ENCODE measurements around the gene CHST8.

The CHST8 gene

DNA sequence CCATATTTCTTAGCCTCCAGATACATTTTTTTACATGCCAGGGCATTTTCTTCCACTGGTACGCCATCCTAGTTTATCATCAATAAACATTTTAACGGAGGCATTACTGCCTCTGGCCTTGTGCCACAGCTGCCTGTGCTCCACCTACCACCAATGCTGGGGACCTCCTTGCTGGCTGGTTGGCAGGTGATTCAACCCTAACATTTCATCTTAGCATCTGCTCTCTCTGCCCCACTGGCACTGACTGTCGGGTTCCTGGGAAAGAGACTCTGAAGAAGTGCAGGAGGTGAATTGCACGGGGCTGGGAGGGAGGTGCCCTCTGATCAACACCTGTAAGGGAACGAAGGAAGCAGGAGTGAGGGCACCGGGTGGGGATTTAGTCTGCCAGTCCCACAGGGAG, 123.5 kb downstream of the CHST8 start:
- Histone ChIP-seq H3K36me3 (ENCODE audit: control insufficient read depth, low read depth, low read length) (no peaks in the 10 kb centered on the region), H3K9me3 (ENCODE audit: control insufficient read depth, low read depth, low read length) (no peaks in the 10 kb centered on the region), H3K4me3 (ENCODE audit: low read length) (no peak overlapping the region), H3K27ac (ENCODE audit: low read length) (no peak overlapping the region), H3K4me1 (ENCODE audit: control insufficient read depth, low read depth, low read length) (no peaks in the 10 kb centered on the region), H3K9ac (ENCODE audit: low read length) (no peak overlapping the region), H3K27me3 (ENCODE audit: control insufficient read depth, insufficient read depth, low read length) (no peaks in the 10 kb centered on the region)

- H3K4me1 ChIP-seq (ENCODE audit: control insufficient read depth, low read depth, low read length), result no peaks in the 10 kb centered on the region
- H3K36me3 ChIP-seq (ENCODE audit: control insufficient read depth, low read depth, low read length), result no peaks in the 10 kb centered on the region
- no peak overlapping the region for H3K9ac ChIP-seq (ENCODE audit: low read length)
- no peaks in the 10 kb centered on the region for H3K9me3 ChIP-seq (ENCODE audit: control insufficient read depth, low read depth, low read length)
- H3K27ac ChIP-seq (ENCODE audit: low read length), result no peak overlapping the region
- H3K4me3 ChIP-seq (ENCODE audit: low read length), result no peak overlapping the region
- H3K27me3 ChIP-seq (ENCODE audit: control insufficient read depth, insufficient read depth, low read length), result no peaks in the 10 kb centered on the region
Measured at GRCh38 chr19:33746159-33746558, 124.4 kb downstream of the CHST8 start.

GRCh38 chr19:33747273-33747672, 125.5 kb downstream of the CHST8 start:
- Histone ChIP-seq H3K4me1 (ENCODE audit: control insufficient read depth, low read depth, low read length) (no peaks in the 10 kb centered on the region), H3K36me3 (ENCODE audit: control insufficient read depth, low read depth, low read length) (no peaks in the 10 kb centered on the region), H3K9ac (ENCODE audit: low read length) (no peak overlapping the region), H3K4me3 (ENCODE audit: low read length) (no peak overlapping the region), H3K27me3 (ENCODE audit: control insufficient read depth, insufficient read depth, low read length) (no peaks in the 10 kb centered on the region), H3K27ac (ENCODE audit: low read length) (no peak overlapping the region), H3K9me3 (ENCODE audit: control insufficient read depth, low read depth, low read length) (no peaks in the 10 kb centered on the region)

DNA sequence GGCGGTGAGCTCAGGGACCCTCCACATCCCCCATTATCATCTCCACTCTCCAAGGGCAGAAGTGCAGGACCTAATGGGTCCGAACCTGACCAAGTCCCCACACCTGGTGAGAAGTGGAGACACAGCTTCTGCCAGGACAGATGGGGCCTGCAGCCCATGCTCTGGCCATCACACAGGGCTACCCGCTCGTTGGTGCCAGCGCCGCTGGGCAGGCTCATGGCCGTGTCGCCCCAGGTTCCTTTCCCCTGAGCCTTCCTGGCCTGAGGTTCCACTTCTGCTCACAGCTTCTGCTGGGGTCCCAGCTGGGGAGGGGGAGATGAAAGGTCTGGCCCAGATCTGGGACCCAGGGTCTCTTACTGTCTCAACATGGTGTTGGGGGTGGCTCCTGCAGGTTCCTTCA, 126.5 kb downstream of the CHST8 start:
- Histone ChIP-seq H3K9ac (ENCODE audit: low read length) (no peak overlapping the region), H3K9me3 (ENCODE audit: control insufficient read depth, low read depth, low read length) (no peaks in the 10 kb centered on the region), H3K27me3 (ENCODE audit: control insufficient read depth, insufficient read depth, low read length) (no peaks in the 10 kb centered on the region), H3K36me3 (ENCODE audit: control insufficient read depth, low read depth, low read length) (no peaks in the 10 kb centered on the region), H3K4me1 (ENCODE audit: control insufficient read depth, low read depth, low read length) (no peaks in the 10 kb centered on the region), H3K4me3 (ENCODE audit: low read length) (no peak overlapping the region), H3K27ac (ENCODE audit: low read length) (no peak overlapping the region)

DNA sequence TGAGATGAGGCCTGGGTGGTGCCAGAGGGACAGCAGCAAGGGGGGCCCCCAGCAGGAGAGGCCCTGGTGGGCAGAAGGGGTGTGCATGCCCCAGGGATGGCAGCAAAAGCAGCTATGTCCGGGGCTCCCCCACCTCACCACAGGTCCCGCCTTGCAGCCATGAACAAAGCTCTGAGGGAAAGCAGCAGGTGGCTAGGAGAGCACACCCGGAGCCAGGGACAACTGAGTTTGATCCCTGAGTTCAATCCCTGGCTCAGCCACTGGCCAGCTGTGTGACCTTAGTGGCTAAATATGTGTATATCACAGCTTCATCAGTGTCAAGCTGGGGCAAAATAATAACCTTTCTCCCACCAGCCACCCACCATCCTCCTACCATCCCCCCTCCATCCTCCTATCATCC, 127.3 kb downstream of the CHST8 start:
- no peaks in the 10 kb centered on the region for H3K9me3 ChIP-seq (ENCODE audit: control insufficient read depth, low read depth, low read length)
- H3K27me3 ChIP-seq (ENCODE audit: control insufficient read depth, insufficient read depth, low read length), result no peaks in the 10 kb centered on the region
- no peak overlapping the region for H3K4me3 ChIP-seq (ENCODE audit: low read length)
- no peaks in the 10 kb centered on the region for H3K36me3 ChIP-seq (ENCODE audit: control insufficient read depth, low read depth, low read length)
- no peak overlapping the region for H3K9ac ChIP-seq (ENCODE audit: low read length)
- H3K4me1 ChIP-seq (ENCODE audit: control insufficient read depth, low read depth, low read length), result no peaks in the 10 kb centered on the region
- no peak overlapping the region for H3K27ac ChIP-seq (ENCODE audit: low read length)

GRCh38 chr19:33749619-33750175, 127.9 kb downstream of the CHST8 start:
- H3K4me3 ChIP-seq (ENCODE audit: low read length), result no peak overlapping the region
- no peak overlapping the region for H3K27ac ChIP-seq (ENCODE audit: low read length)
- no peak overlapping the region for H3K9ac ChIP-seq (ENCODE audit: low read length)
- no peaks in the 10 kb centered on the region for H3K9me3 ChIP-seq (ENCODE audit: control insufficient read depth, low read depth, low read length)
- no peaks in the 10 kb centered on the region for H3K36me3 ChIP-seq (ENCODE audit: control insufficient read depth, low read depth, low read length)
- no peaks in the 10 kb centered on the region for H3K4me1 ChIP-seq (ENCODE audit: control insufficient read depth, low read depth, low read length)
- H3K27me3 ChIP-seq (ENCODE audit: control insufficient read depth, insufficient read depth, low read length), result no peaks in the 10 kb centered on the region

GRCh38 chr19:33750587-33751435, 129.1 kb downstream of the CHST8 start:
- Histone ChIP-seq H3K4me3 (ENCODE audit: low read length) (no peak overlapping the region), H3K27ac (ENCODE audit: low read length) (no peak overlapping the region), H3K36me3 (ENCODE audit: control insufficient read depth, low read depth, low read length) (no peaks in the 10 kb centered on the region), H3K9ac (ENCODE audit: low read length) (no peak overlapping the region), H3K4me1 (ENCODE audit: control insufficient read depth, low read depth, low read length) (no peaks in the 10 kb centered on the region), H3K9me3 (ENCODE audit: control insufficient read depth, low read depth, low read length) (no peaks in the 10 kb centered on the region), H3K27me3 (ENCODE audit: control insufficient read depth, insufficient read depth, low read length) (no peaks in the 10 kb centered on the region)

DNA sequence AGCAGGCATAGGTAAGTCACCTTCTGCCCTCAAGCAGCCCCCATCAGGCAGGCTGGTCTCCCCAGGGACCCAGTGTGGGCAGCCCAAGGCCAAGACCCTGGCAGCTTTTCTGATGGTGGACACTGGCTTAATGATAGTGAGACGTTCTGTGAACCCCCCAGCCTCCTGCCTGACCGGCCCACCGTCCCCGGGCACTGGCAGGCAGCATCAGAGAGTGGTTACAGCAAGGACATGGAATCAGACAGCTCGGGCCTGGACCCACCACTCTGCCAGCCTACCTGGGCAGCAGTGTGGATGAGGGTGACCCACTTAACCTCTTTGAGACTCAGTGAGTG, 129.7 kb downstream of the CHST8 start:
- Histone ChIP-seq H3K36me3 (ENCODE audit: control insufficient read depth, low read depth, low read length) (no peaks in the 10 kb centered on the region), H3K27ac (ENCODE audit: low read length) (no peak overlapping the region), H3K27me3 (ENCODE audit: control insufficient read depth, insufficient read depth, low read length) (no peaks in the 10 kb centered on the region), H3K9ac (ENCODE audit: low read length) (no peak overlapping the region), H3K4me3 (ENCODE audit: low read length) (no peak overlapping the region), H3K9me3 (ENCODE audit: control insufficient read depth, low read depth, low read length) (no peaks in the 10 kb centered on the region), H3K4me1 (ENCODE audit: control insufficient read depth, low read depth, low read length) (no peaks in the 10 kb centered on the region)

GRCh38 chr19:33752018-33752800, 130.5 kb downstream of the CHST8 start:
- H3K27ac ChIP-seq (ENCODE audit: low read length), result no peak overlapping the region
- no peak overlapping the region for H3K9ac ChIP-seq (ENCODE audit: low read length)
- H3K27me3 ChIP-seq (ENCODE audit: control insufficient read depth, insufficient read depth, low read length), result no peaks in the 10 kb centered on the region
- H3K4me3 ChIP-seq (ENCODE audit: low read length), result no peak overlapping the region
- no peaks in the 10 kb centered on the region for H3K36me3 ChIP-seq (ENCODE audit: control insufficient read depth, low read depth, low read length)
- no peaks in the 10 kb centered on the region for H3K4me1 ChIP-seq (ENCODE audit: control insufficient read depth, low read depth, low read length)
- H3K9me3 ChIP-seq (ENCODE audit: control insufficient read depth, low read depth, low read length), result no peaks in the 10 kb centered on the region

GRCh38 chr19:33752945-33753344, 131.2 kb downstream of the CHST8 start:
- H3K4me3 ChIP-seq (ENCODE audit: low read length), result no peak overlapping the region
- no peaks in the 10 kb centered on the region for H3K9me3 ChIP-seq (ENCODE audit: control insufficient read depth, low read depth, low read length)
- H3K36me3 ChIP-seq (ENCODE audit: control insufficient read depth, low read depth, low read length), result no peaks in the 10 kb centered on the region
- no peaks in the 10 kb centered on the region for H3K4me1 ChIP-seq (ENCODE audit: control insufficient read depth, low read depth, low read length)
- no peaks in the 10 kb centered on the region for H3K27me3 ChIP-seq (ENCODE audit: control insufficient read depth, insufficient read depth, low read length)
- no peak overlapping the region for H3K27ac ChIP-seq (ENCODE audit: low read length)
- H3K9ac ChIP-seq (ENCODE audit: low read length), result no peak overlapping the region

DNA sequence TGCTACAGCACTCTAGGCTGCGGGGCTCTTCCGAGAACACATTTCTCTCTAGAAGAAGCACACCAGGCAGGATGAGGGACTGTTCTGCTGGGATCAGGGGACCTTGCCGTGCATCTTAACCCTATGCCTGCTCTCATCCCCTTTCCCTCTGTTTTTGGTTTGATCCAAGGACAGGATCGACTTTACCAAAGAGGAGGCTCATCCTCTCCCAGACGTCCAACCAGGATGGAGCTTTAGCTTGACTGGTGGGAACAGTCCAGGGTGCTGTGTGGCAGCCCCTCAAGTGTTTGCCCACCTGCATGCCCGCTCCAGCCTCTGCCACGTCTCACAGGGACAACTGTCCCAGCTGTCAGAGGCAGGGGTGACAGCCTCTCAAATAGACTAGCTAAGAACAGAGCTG, 132.6 kb downstream of the CHST8 start:
- H3K36me3 ChIP-seq (ENCODE audit: control insufficient read depth, low read depth, low read length), result no peaks in the 10 kb centered on the region
- no peak overlapping the region for H3K9ac ChIP-seq (ENCODE audit: low read length)
- H3K4me3 ChIP-seq (ENCODE audit: low read length), result no peak overlapping the region
- H3K27me3 ChIP-seq (ENCODE audit: control insufficient read depth, insufficient read depth, low read length), result no peaks in the 10 kb centered on the region
- no peaks in the 10 kb centered on the region for H3K4me1 ChIP-seq (ENCODE audit: control insufficient read depth, low read depth, low read length)
- no peaks in the 10 kb centered on the region for H3K9me3 ChIP-seq (ENCODE audit: control insufficient read depth, low read depth, low read length)
- H3K27ac ChIP-seq (ENCODE audit: low read length), result no peak overlapping the region

All from iPS-18a (cell line).